Endothelial cell of umbilical vein (primary cell): ENCODE data around the gene ATXN7L1. TPM values are rescaled to one million over a fixed set of nuclear protein-coding genes. Genes with fewer than 3 reads are reported as not detected.

ENCODE experiments used
- BruUV-seq: library from RNA; stranded (reverse); fragments of 400-500 nt; replicated peaks from 2 replicates; lab custom pipeline; 2021; lab: Mats Ljungman, UMichigan
- CTCF ChIA-PET: fragments of 300-600, 350-600 bp; sonication (Branson Sonifier 250); formaldehyde crosslinking; loops from one replicate; lab custom pipeline; 2021; ENCODE audit warnings: antibody characterized with exemption, inconsistent platforms; lab: Charles Lee
- POLR2A ChIA-PET: fragments of 300-600, 350-600 bp; sonication (Branson Sonifier 250); formaldehyde crosslinking; loops from one replicate; lab custom pipeline; 2021; ENCODE audit warnings: antibody characterized with exemption, inconsistent platforms; lab: Charles Lee
- DNase-seq: peaks from one replicate; pipeline ENCODE4 v3.0.0-alpha.2; 2011; ENCODE audit warnings: low read depth, low spot score
- FAIRE-seq: peaks from 2 replicates; lab custom pipeline; 2011; peaks lifted over from hg19 to GRCh38; lab: Jason Lieb, UNC
- H2AFZ ChIP-seq: 2 replicates; pipeline ENCODE4 v1.6.0; 2012; ENCODE audit warnings: low read depth, low read length, control low read depth, inconsistent platforms
- H3K27ac ChIP-seq: 2 replicates; pipeline ENCODE4 v1.5.1; 2011; ENCODE audit warnings: low read depth, mild to moderate bottlenecking, control low read depth, low read length, moderate library complexity; ENCODE audit not compliant: insufficient read depth
- H3K27me3 ChIP-seq, 2 experiments: 2 replicates each; pipeline versions ENCODE4 v1.6.0 to v1.6.1; 2011; ENCODE audit warnings: low read length in 2 of 2, mixed read lengths in 1 of 2; ENCODE audit not compliant: control insufficient read depth in 2 of 2, insufficient read depth in 2 of 2
- H3K36me3 ChIP-seq, 2 experiments: 2 replicates in 1 of 2; 3 replicates in 1 of 2; pipeline ENCODE4 v1.5.1; 2011; ENCODE audit warnings: low read length in 2 of 2, mild to moderate bottlenecking in 1 of 2, moderate library complexity in 1 of 2; ENCODE audit not compliant: control insufficient read depth in 2 of 2, insufficient read depth in 2 of 2; ENCODE audit errors: extremely low read depth in 1 of 2
- H3K4me1 ChIP-seq: 3 replicates; pipeline ENCODE4 v1.5.1; 2011; ENCODE audit warnings: mild to moderate bottlenecking, low read length; ENCODE audit not compliant: control insufficient read depth, insufficient read depth; ENCODE audit errors: extremely low read depth
- H3K4me2 ChIP-seq: 2 replicates; pipeline ENCODE4 v1.6.1; 2011; ENCODE audit warnings: low read length, control low read depth, mixed read lengths; ENCODE audit not compliant: insufficient read depth
- H3K4me3 ChIP-seq, 3 experiments: fragments of 200-600 bp in 1 of 3; sonication (generic), shearing (Covaris generic) in 1 of 3; replicated peaks in 1 of 3; 2 replicates each; pipeline ENCODE4 v1.5.1; 2011 to 2016; ENCODE audit warnings: control low read depth in 3 of 3, low read length in 3 of 3, mild to moderate bottlenecking in 2 of 3, inconsistent platforms in 1 of 3, low read depth in 1 of 3, moderate library complexity in 1 of 3; ENCODE audit not compliant: insufficient read depth in 1 of 3
- H3K79me2 ChIP-seq: 2 replicates; pipeline ENCODE4 v1.6.0; 2012; ENCODE audit warnings: low read length, inconsistent platforms; ENCODE audit not compliant: control insufficient read depth, insufficient read depth
- H3K9ac ChIP-seq: replicated peaks from 2 replicates; pipeline ENCODE3; 2011; ENCODE audit warnings: low read length, control low read depth; ENCODE audit not compliant: insufficient read depth; ENCODE audit errors: extremely low read depth
- H3K9me1 ChIP-seq: replicated peaks from 3 replicates; pipeline ENCODE4 v1.6.0; 2011; ENCODE audit warnings: mild to moderate bottlenecking, low read length; ENCODE audit not compliant: control insufficient read depth, insufficient read depth; ENCODE audit errors: extremely low read depth
- H3K9me3 ChIP-seq: replicated peaks from 2 replicates; pipeline ENCODE4 v1.5.1; 2012; ENCODE audit warnings: low read length, inconsistent platforms; ENCODE audit not compliant: control insufficient read depth, insufficient read depth
- H4K20me1 ChIP-seq: replicated peaks from 2 replicates; pipeline ENCODE3; 2011; ENCODE audit warnings: mild to moderate bottlenecking, low read length; ENCODE audit not compliant: control insufficient read depth, insufficient read depth; ENCODE audit errors: extremely low read depth
- EZH2 ChIP-seq: IDR thresholded peaks from 2 replicates; pipeline ENCODE4 v1.6.1; 2012; ENCODE audit warnings: borderline replicate concordance, low read depth, mild to moderate bottlenecking, moderate library complexity, low read length, inconsistent platforms; ENCODE audit not compliant: severe bottlenecking
- FOS ChIP-seq: IDR thresholded peaks from 2 replicates; pipeline ENCODE4 v1.6.1; 2011; ENCODE audit warnings: mild to moderate bottlenecking, low read length, moderate library complexity, borderline replicate concordance; ENCODE audit not compliant: insufficient read depth
- GATA2 ChIP-seq: IDR thresholded peaks from 2 replicates; pipeline ENCODE4 v1.7.0; 2011; ENCODE audit warnings: low read depth, mild to moderate bottlenecking, moderate library complexity, mixed read lengths, low read length; ENCODE audit not compliant: insufficient read length, insufficient read depth
- JUN ChIP-seq: IDR thresholded peaks from 2 replicates; pipeline ENCODE4 v1.6.1; 2011; ENCODE audit warnings: borderline replicate concordance, low read depth; ENCODE audit not compliant: insufficient read length, insufficient read depth
- MYC ChIP-seq: IDR thresholded peaks from one replicate; pipeline ENCODE4 v1.6.1; 2011; ENCODE audit warnings: mild to moderate bottlenecking, low read depth, low read length
- POLR2A ChIP-seq: IDR thresholded peaks from 2 replicates; pipeline ENCODE4 v1.6.1; 2012; ENCODE audit warnings: low read depth, mild to moderate bottlenecking, control low read depth, low read length
- POLR2AphosphoS5 ChIP-seq: IDR thresholded peaks from 2 replicates; pipeline ENCODE4 v1.6.1; 2012; ENCODE audit warnings: low read depth, mild to moderate bottlenecking, control low read depth, low read length, moderate library complexity; ENCODE audit not compliant: insufficient read depth
- dilution Hi-C: fragments of 300-500 bp; cut with MboI; formaldehyde crosslinking; loops from one replicate; pipeline ENCODE4 v1.15.0; 2019; ENCODE audit warnings: low sequenced_read_pairs; ENCODE audit not compliant: extremely low pct_ligation_motif_present
- intact Hi-C: fragments of 100-400 bp; cut with micrococcal nuclease; formaldehyde crosslinking; loops from one replicate; pipeline ENCODE4 v1.10.0; 2022
- polyA plus RNA-seq, 4 experiments: library from polyadenylated mRNA; depleted of rRNA in 3 of 4; stranded (reverse) in 3 of 4; unstranded in 1 of 4; fragments of >200 nt; gene quantifications; 2 replicates each; pipeline versions ENCODE4 v1.2.1 to v1.2.3, GENCODE V29; 2011 to 2012; ENCODE audit warnings: missing spikeins in 1 of 4
- total RNA-seq: library from RNA; stranded (reverse); gene quantifications from 2 replicates; pipeline ENCODE4 v1.2.3, GENCODE V29; 2021
- TF ChIP-seq, protein P1 (sequence below): IDR thresholded peaks from 2 replicates; pipeline ENCODE4 v1.6.1; 2011; ENCODE audit not compliant: insufficient read depth, insufficient read length
- TF ChIP-seq, protein P2 (sequence below), 2 donors: IDR thresholded peaks; 1 replicate in 1 of 2; 2 replicates in 1 of 2; pipeline ENCODE4 v1.5.1; 2011; ENCODE audit warnings: low read length in 2 of 2, mild to moderate bottlenecking in 2 of 2, moderate library complexity in 2 of 2, control low read depth in 1 of 2, inconsistent platforms in 1 of 2, low read depth in 1 of 2; ENCODE audit not compliant: insufficient read depth in 1 of 2; ENCODE audit errors: extremely low read depth in 1 of 2

The ATXN7L1 gene
- total and polyA plus RNA-seq, 2 donors (not counting 3 experiments of a cell fraction or from before 2014, with no cell fraction given): 4.6 to 15.6 TPM

DNA sequence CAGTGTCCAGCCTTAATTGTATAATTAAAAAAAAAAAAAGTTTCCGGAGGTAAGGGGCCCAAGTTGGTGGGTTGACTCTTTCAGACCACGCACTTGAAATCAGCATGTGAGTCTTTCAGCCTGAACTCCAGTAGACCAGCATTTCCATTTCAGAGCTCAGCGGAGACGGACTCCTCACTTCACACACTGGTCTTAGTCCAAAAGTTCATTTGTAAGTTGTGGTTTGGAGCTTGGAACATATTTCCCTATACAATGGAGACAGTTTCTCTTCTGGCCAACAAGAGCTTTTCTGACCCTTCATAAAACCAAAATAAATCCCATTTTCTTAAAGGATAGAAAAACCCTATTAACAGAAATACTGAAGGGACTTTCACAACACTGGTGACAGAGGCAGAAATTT is 41.0 kb downstream of the ATXN7L1 start:
- H3K27ac ChIP-seq: no peak overlapping the region
- H3K4me3 ChIP-seq: no peak overlapping the region
- intact Hi-C loops (no loop called here), dilution Hi-C loops (no loop called here)
- no peak overlapping the region for H2AFZ ChIP-seq
- H3K4me2 ChIP-seq: no peak overlapping the region
- no peaks in the 10 kb centered on the region for H3K79me2 ChIP-seq
- POLR2A ChIA-PET: no interaction called here
- FAIRE-seq: no peak
- H3K27me3 ChIP-seq: no peaks in the 10 kb centered on the region
- H3K9me1 ChIP-seq: no peaks in the 10 kb centered on the region
- no peak for DNase-seq
- no TSS peak for BruUV-seq
- H3K9me3 ChIP-seq: no peaks in the 10 kb centered on the region
- CTCF ChIA-PET: no interaction called here
- no peaks in the 10 kb centered on the region for H3K36me3 ChIP-seq
- TF ChIP-seq MYC: no peak
- TF ChIP-seq GATA2: no peak
- TF ChIP-seq FOS: no peak
- TF ChIP-seq, protein P1, sequence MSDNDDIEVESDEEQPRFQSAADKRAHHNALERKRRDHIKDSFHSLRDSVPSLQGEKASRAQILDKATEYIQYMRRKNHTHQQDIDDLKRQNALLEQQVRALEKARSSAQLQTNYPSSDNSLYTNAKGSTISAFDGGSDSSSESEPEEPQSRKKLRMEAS: no peak
- no peak for TF ChIP-seq JUN
- TF ChIP-seq, protein P2, sequence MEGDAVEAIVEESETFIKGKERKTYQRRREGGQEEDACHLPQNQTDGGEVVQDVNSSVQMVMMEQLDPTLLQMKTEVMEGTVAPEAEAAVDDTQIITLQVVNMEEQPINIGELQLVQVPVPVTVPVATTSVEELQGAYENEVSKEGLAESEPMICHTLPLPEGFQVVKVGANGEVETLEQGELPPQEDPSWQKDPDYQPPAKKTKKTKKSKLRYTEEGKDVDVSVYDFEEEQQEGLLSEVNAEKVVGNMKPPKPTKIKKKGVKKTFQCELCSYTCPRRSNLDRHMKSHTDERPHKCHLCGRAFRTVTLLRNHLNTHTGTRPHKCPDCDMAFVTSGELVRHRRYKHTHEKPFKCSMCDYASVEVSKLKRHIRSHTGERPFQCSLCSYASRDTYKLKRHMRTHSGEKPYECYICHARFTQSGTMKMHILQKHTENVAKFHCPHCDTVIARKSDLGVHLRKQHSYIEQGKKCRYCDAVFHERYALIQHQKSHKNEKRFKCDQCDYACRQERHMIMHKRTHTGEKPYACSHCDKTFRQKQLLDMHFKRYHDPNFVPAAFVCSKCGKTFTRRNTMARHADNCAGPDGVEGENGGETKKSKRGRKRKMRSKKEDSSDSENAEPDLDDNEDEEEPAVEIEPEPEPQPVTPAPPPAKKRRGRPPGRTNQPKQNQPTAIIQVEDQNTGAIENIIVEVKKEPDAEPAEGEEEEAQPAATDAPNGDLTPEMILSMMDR (IDR thresholded peaks at IDR 0.05; ENCODE audit: extremely low read depth in 1 of 2, insufficient read depth in 1 of 2, low read depth in 1 of 2, low read length in 2 of 2): no peak
- TF ChIP-seq EZH2: no peak
- no peak for TF ChIP-seq POLR2AphosphoS5
- TF ChIP-seq POLR2A: no peak
- no peak overlapping the region for H3K9ac ChIP-seq
- peaks cover 23% of the 10 kb centered on the region for H3K4me1 ChIP-seq
- no peaks in the 10 kb centered on the region for H4K20me1 ChIP-seq
